ENCODE measurements around the gene IPCEF1.

GRCh38 chr6:154318721-154319120, 37.9 kb downstream of the IPCEF1 start:
- TF ChIP-seq EZH2 (IDR thresholded peaks at IDR 0.05) (no peak), POLR2AphosphoS5 (IDR thresholded peaks at IDR 0.05; ENCODE audit: borderline replicate concordance, low read depth, low read length) (no peak)

All from SK-N-MC (cell line).